ENCODE results near the gene KIAA1328.

- TF ChIP-seq MYC (IDR thresholded peaks at IDR 0.05; ENCODE audit: low read depth, low read length) (no peak), MYC (CRISPR knock-in tag; IDR thresholded peaks at IDR 0.05; ENCODE audit: borderline replicate concordance, low read depth) (no peak), CTCF (IDR thresholded peaks at IDR 0.05 in 2 of 3, conservative IDR thresholded peaks at IDR 0.05 in 1 of 3; ENCODE audit: insufficient read depth in 2 of 3, low read depth in 1 of 3, low read length in 3 of 3) (no peak), HMG20A (CRISPR knock-in tag; conservative IDR thresholded peaks at IDR 0.05) (no peak), GABPA (tag; conservative IDR thresholded peaks at IDR 0.05; ENCODE audit: low read depth) (no peak), FOXM1 (IDR thresholded peaks at IDR 0.05; ENCODE audit: low read depth) (no peak), FOXM1 (CRISPR knock-in tag; IDR thresholded peaks at IDR 0.05; ENCODE audit: low read depth) (no peak), ELK1 (CRISPR knock-in tag; IDR thresholded peaks at IDR 0.05) (no peak), TBL1XR1 (IDR thresholded peaks at IDR 0.05; ENCODE audit: low read length in 2 of 2) (no peak), SAP30 (IDR thresholded peaks at IDR 0.05; ENCODE audit: borderline replicate concordance, insufficient read depth, low read depth, low read length, poor library complexity, severe bottlenecking) (no peak), BRCA1 (IDR thresholded peaks at IDR 0.05) (no peak), BRCA1 (CRISPR knock-in tag; IDR thresholded peaks at IDR 0.05) (no peak), PML (IDR thresholded peaks at IDR 0.05; ENCODE audit: low read length) (no peak), CBX3 (IDR thresholded peaks at IDR 0.05; ENCODE audit: borderline replicate concordance in 1 of 2, low read length in 2 of 2) (no peak), ZZZ3 (IDR thresholded peaks at IDR 0.05) (no peak), XRCC3 (IDR thresholded peaks at IDR 0.05) (no peak)
These were observed 226.3 kb downstream of the KIAA1328 start for GRCh38 chr18:37055137-37055802.

Data from K562 (cell line).